Astrocyte of the spinal cord (primary cell): ENCODE results near the gene LGI4.

ENCODE experiments used
- DNase-seq: peaks from one replicate; pipeline ENCODE4 v3.0.0; 2011; ENCODE audit warnings: low read depth, low spot score
- H3K4me3 ChIP-seq: 2 replicates; pipeline ENCODE4 v1.5.1; 2011; ENCODE audit warnings: low read depth, mild to moderate bottlenecking, low read length, moderate library complexity
- CTCF ChIP-seq: IDR thresholded peaks from 2 replicates; pipeline ENCODE4 v1.5.1; 2012; ENCODE audit warnings: low read depth, mild to moderate bottlenecking, low read length, inconsistent platforms
- in situ Hi-C: cut with HindIII; loops from 2 replicates; pipeline ENCODE4 v1.10.0; 2017; ENCODE audit warnings: low sequenced_read_pairs

LGI4 gene

GRCh38 chr19:35087393-35087792 lies 47.5 kb downstream of the LGI4 start:
- DNase-seq: no peak
- no peak for TF ChIP-seq CTCF
- no peak overlapping the region for H3K4me3 ChIP-seq
- in situ Hi-C loops: no loop called here

GRCh38 chr19:35086455-35086854 lies 48.4 kb downstream of the LGI4 start:
- no peak for TF ChIP-seq CTCF
- no peak overlapping the region for H3K4me3 ChIP-seq
- DNase-seq: no peak
- in situ Hi-C loops: no loop called here

- in situ Hi-C loops: no loop called here
- no peak overlapping the region for H3K4me3 ChIP-seq
- TF ChIP-seq CTCF: no peak
- DNase-seq: no peak
Observed at GRCh38 chr19:35085947-35086346, 48.9 kb downstream of the LGI4 start.

- no peak for DNase-seq
- no peak overlapping the region for H3K4me3 ChIP-seq
- no peak for TF ChIP-seq CTCF
- in situ Hi-C loops: no loop called here
Observed at GRCh38 chr19:35084509-35084762, 50.4 kb downstream of the LGI4 start.

GRCh38 chr19:35083691-35084508 lies 51.0 kb downstream of the LGI4 start:
- in situ Hi-C loops: no loop called here
- no peak overlapping the region for H3K4me3 ChIP-seq
- DNase-seq: no peak
- no peak for TF ChIP-seq CTCF

GRCh38 chr19:35081201-35081600 lies 53.7 kb downstream of the LGI4 start:
- in situ Hi-C loops: no loop called here
- no peak for TF ChIP-seq CTCF
- H3K4me3 ChIP-seq: no peak overlapping the region
- DNase-seq: no peak
